CD4-positive, alpha-beta T cell treated with Interferon gamma for 1 hour (primary cell): ENCODE data around the gene INO80.
"Not testable (repeated sequence)": the region's sequence is repeated elsewhere in the genome, so short reads cannot be mapped to it uniquely, and the experiment has no call there.

Experiments
- DNase-seq: peaks from one replicate; pipeline ENCODE4 v3.0.0-alpha.2; 2020

Gene INO80

DNA sequence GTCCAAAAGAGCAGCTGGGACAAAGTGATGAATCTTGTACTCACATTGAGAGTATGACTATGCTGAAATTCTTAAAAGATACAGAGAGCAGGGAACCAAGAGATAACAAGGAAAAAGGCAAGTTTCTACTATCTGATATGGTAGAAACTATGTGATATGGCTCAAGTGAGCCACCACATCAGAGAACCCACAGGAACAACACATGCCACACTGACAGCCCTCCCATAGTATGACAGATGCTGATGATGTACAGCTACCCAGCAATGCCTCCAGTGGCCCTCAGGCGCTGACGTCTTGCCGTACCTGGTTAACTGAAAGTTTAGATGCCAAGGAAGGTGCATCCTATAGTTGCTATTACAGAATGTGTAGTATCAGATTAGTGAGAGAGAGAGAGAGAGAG, 120.4 kb downstream of the INO80 start:
- DNase-seq: no peak

GRCh38 chr15:40992825-40993224, 123.3 kb downstream of the INO80 start:
- DNase-seq: no peak

DNA sequence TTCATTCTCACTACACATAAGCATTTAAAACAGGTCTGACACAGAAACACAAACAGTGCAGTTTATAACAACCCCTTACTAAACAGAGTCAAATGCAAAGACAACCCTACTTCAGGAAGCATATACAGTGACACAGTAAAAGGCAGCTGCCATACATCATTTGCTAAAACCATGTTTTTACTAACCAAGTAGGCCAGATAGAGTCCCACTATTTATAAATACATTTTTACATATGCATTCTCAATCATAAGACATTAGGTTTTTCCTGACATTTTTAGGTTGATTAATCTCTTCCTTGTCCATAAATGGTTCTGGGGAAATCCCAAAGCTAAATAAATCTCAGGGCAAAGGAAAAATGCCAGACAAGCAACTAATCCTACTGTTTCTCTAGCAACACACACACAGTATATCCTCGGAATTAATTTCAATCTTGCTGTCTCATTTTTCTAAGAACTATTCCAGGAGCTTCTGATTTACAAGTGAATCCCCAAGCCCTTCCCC, 123.8 kb downstream of the INO80 start:
- DNase-seq: no peak

DNA sequence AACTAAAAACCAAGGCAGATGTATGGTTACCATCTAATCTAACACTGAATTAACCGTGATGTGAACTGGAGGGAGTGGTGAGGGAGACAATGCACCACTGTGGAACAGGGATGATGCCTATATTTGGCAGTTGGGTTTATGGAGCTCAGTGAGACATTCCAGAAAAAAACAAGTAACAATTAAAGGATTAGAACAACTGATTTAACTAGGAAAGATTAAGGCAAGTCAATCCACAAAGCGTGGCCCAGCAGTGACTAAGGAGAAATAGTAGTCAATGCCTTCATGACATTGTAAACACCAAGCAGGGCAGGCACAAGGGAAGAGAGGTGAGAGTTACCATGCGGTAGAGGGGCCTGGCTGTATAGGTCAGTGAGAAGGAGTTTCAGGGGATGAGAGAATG, 124.7 kb downstream of the INO80 start:
- no peak for DNase-seq

DNA sequence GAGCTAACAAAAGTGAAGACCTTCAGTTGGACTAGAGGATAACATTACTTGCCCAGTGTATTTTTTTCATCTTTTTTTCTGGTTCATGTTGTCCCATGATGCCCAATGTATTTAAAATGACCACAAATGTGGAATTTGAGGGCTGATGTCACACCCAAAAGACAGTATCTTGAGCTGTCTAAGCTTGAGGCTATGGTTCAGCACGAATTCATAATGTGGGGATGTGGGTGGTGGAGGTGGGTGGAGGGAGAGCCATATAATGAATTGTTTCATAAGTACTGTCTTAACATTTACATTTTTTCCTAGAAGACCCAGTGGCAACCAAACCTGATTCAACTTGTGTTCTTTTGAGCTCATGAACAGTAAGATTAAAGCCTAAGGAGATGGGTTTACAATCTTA, 125.3 kb downstream of the INO80 start:
- no peak for DNase-seq

GRCh38 chr15:40990080-40990479, 126.0 kb downstream of the INO80 start:
- no peak for DNase-seq

DNA sequence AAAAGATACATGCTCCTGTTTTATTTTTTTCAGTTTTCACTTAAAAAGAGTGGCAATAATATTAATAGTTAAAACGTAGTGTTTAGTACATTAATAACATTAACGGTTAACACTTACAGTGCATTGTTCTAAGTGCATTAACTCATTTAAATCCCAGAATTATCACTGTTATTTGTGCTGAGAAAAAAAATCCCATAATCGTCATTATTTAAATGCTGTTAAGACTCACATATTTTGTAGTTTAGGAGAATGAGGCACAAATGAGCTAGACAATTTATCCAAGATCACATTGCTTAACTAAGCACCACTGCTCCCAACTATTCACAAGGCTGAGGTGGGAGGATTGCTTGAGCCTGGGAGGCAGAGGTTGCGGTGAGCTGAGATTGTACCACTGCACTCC, 127.9 kb downstream of the INO80 start:
- DNase-seq: no peak

DNA sequence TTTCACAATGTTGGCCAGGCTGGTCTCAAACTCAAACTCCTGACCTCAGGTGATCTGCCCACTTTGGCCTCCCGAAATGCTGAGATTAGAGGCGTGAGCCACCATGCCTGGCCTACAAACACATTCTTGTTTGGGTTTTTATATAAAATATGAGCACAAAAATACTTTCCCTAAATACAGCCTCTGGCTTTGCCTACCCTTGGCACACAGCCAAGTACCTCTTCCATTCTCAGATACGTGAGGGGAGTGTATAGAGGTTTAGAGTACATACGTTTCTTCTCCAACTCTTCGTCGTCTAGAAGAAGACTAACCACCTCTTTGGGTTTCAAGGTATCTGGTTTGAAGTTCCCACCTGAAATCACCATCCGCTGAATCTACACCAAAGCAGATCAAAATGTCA, 129.3 kb downstream of the INO80 start:
- no peak for DNase-seq

DNA sequence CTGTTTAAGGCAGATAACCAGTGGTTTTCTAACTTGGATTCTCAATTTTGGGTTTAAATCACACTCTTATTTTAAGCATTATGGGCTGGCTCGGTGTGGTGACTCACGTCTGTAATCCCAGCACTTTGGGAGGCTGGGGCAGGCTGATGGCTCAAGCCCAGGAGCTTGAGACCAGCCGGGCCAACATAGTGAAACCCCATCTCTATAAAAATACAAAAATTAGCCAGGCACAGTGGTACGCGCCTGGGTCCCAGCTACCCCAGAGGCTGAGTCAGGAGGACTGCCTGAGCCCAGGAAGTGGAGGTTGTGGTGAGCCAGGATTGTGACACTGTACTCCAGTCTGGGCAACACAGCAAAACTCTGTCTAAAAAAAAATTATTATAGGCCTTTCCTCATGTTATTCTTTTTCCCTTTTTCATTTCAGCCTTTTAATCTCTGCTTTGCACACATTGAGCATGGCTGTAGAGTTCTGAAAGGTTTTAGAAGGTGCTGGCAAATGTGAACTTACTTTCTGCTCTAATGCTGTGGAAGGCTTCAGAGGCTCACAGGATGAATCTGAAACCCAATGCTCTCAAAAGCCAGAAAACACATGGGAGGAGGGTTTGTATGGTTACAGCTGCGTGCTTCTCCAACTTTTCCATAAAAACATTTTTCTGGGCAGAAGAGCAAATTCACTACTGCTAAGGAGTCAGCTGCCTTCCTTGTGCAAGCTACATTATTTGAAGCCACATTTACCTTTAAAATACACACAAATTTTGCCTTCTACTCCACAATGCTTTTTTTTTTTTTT, 130.3 kb downstream of the INO80 start:
- no peak for DNase-seq

GRCh38 chr15:40984964-40985363, 131.1 kb downstream of the INO80 start:
- DNase-seq: no peak

GRCh38 chr15:40984406-40984805, 131.7 kb downstream of the INO80 start:
- DNase-seq: no peak

DNA sequence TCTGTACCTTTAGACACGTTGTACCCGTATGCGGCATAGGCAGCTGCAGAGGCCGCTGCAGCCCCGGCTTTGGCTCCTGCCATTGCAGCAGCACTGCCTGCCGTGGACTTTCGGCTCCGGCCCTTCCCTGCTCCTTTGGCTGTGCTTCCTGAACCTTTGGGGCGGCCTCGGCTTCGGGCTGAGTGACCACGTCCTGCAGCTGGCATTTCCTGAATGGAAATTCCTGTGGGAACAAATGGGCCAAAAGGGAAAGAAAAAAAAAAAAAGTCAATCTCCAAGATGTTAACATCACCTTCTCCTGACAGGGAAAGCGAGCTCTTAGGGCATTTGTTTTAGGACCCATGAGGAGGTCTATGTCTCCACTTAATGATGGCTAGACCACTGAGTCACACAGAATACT, 133.2 kb downstream of the INO80 start:
- DNase-seq: no peak

DNA sequence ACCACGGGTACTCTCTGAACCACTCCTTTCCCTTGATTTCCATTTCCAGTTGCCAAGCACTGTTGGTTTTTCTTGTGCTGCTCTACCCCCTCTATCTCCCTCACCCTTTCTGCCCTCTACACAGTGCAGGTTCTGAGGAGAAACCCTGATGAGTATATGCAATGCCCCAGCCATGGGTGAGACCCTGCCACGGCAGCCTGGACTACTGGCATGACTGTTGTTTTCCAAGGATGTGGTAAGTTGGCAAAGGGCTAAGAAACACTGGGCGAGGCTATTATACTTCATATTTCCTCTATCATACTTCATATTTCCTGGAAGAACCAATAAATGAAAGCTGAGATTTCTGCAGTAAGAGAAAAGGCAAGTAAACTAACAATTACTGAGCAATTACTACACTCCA, 134.9 kb downstream of the INO80 start:
- DNase-seq: no peak

GRCh38 chr15:40978562-40978961, 137.5 kb downstream of the INO80 start:
- DNase-seq: no peak

DNA sequence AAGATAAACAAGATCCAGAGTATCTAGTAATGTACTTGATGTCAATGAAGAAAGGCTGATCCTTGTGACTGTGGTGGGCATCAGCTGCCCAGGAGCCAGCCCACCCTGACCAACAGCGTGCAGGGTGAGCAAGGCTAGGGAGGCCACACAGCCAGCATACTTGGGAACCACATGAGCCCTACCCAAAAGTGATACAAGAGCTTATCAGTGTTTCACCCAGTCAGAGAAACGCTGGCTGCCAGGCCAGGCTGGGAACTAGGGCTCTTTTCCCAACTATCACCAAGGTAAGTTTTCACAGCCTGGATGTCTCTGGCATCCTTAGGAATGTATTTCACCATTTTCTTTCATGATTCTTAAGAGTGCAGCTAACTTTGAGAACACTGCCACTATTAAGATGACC, 137.9 kb downstream of the INO80 start:
- no peak for DNase-seq

- DNase-seq: no peak
Measured at GRCh38 chr15:40976819-40977218, 139.3 kb downstream of the INO80 start.

GRCh38 chr15:40974879-40975278, 141.2 kb downstream of the INO80 start:
- no peak for DNase-seq

GRCh38 chr15:40969363-40969762, 146.7 kb downstream of the INO80 start:
- DNase-seq: no peak

- no peak for DNase-seq
Measured at GRCh38 chr15:40968290-40969085, 147.6 kb downstream of the INO80 start.

GRCh38 chr15:40964634-40965033, 151.4 kb downstream of the INO80 start:
- DNase-seq: no peak

GRCh38 chr15:40964006-40964405, 152.1 kb downstream of the INO80 start:
- no peak for DNase-seq

GRCh38 chr15:40963201-40963600, 152.9 kb downstream of the INO80 start:
- DNase-seq: no peak

DNA sequence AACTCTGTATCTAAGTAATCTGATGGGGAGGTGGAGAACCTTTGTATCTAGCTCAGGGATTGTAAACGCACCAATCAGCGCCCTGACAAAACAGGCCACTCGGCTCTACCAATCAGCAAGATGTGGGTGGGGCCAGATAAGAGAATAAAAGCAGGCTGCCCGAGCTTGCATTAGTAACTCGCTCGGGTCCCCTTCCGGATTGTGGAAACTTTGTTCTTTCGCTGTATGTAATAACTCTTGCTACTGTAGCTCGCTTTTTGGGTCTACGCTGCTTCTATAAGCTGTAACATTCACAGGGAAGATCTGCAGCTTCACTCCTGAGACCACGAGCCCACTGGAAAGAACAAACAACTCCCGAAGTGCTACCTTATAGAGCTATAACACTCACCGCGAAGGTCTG, 153.8 kb downstream of the INO80 start:
- DNase-seq: not testable (repeated sequence)

- DNase-seq: not testable (repeated sequence)
Measured at GRCh38 chr15:40961740-40962139, 154.3 kb downstream of the INO80 start.
